Ectodermal cell (in vitro differentiated cells): ENCODE data around the gene TMCO1.
"Not testable (repeated sequence)": the region's sequence is repeated elsewhere in the genome, so short reads cannot be mapped to it uniquely, and the experiment has no call there.

ENCODE experiments used
- H3K27ac ChIP-seq: 2 replicates; pipeline ENCODE4 v1.7.0; 2013; ENCODE audit warnings: mild to moderate bottlenecking, low read depth, low read length; ENCODE audit not compliant: insufficient read depth, poor library complexity, severe bottlenecking
- H3K27me3 ChIP-seq: 2 replicates; pipeline ENCODE4 v1.7.0; 2013; ENCODE audit warnings: mild to moderate bottlenecking, low read length; ENCODE audit not compliant: insufficient read depth, control insufficient read depth, poor library complexity, severe bottlenecking
- H3K36me3 ChIP-seq: one replicate; pipeline ENCODE4 v1.7.0; 2013; ENCODE audit warnings: low read length; ENCODE audit not compliant: control insufficient read depth, insufficient read depth
- H3K4me1 ChIP-seq: one replicate; pipeline ENCODE4 v1.7.0; 2013; ENCODE audit warnings: low read length; ENCODE audit not compliant: control insufficient read depth, insufficient read depth
- H3K4me3 ChIP-seq: 2 replicates; pipeline ENCODE4 v1.7.0; 2013; ENCODE audit warnings: low read depth, low read length, control low read depth; ENCODE audit not compliant: insufficient read depth
- H3K9me3 ChIP-seq: 2 replicates; pipeline ENCODE4 v1.7.0; 2013; ENCODE audit warnings: mild to moderate bottlenecking, low read length, moderate library complexity; ENCODE audit not compliant: control insufficient read depth
- WGBS, 2 experiments: methylation state at CpG; one replicate each; pipeline ENCODE4 v1.1.7; 2013; ENCODE audit warnings: missing lambda C conversion rate in 2 of 2; 5-methylcytosine and 5-hydroxymethylcytosine counted together

The TMCO1 gene

GRCh38 chr1:165688046-165688445 is 80.6 kb downstream of the TMCO1 start:
- Histone ChIP-seq H3K27ac (no peak overlapping the region), H3K9me3 (no peaks in the 10 kb centered on the region), H3K4me3 (no peak overlapping the region), H3K36me3 (no peaks in the 10 kb centered on the region), H3K27me3 (no peaks in the 10 kb centered on the region), H3K4me1 (no peaks in the 10 kb centered on the region)
- 96 to 99% methylated on average over 5 of the region's 5 CpGs for WGBS, 2 experiments

GRCh38 chr1:165686971-165687433 is 81.7 kb downstream of the TMCO1 start:
- Histone ChIP-seq H3K4me3 (no peak overlapping the region), H3K36me3 (peaks cover 2% of the 10 kb centered on the region), H3K27me3 (no peaks in the 10 kb centered on the region), H3K27ac (no peak overlapping the region), H3K4me1 (no peaks in the 10 kb centered on the region), H3K9me3 (no peaks in the 10 kb centered on the region)
- WGBS, 2 experiments, result 100% methylated on average over 1 of the region's 2 CpGs; no CpG with 5 or more reads in 1 of the 2 experiments

- H3K9me3 ChIP-seq, result no peaks in the 10 kb centered on the region
- no peak overlapping the region for H3K27ac ChIP-seq
- H3K4me3 ChIP-seq, result no peak overlapping the region
- H3K36me3 ChIP-seq, result peaks cover 3% of the 10 kb centered on the region
- WGBS, 2 experiments, result 76 to 86% methylated on average over 5 to 6 of the region's 6 CpGs
- H3K27me3 ChIP-seq, result no peaks in the 10 kb centered on the region
- no peaks in the 10 kb centered on the region for H3K4me1 ChIP-seq
These were observed 82.3 kb downstream of the TMCO1 start for GRCh38 chr1:165686121-165686970.

GRCh38 chr1:165683848-165684485 is 84.7 kb downstream of the TMCO1 start:
- Histone ChIP-seq H3K9me3 (no peaks in the 10 kb centered on the region), H3K36me3 (peaks cover 5% of the 10 kb centered on the region), H3K27ac (no peak overlapping the region), H3K4me3 (no peak overlapping the region), H3K27me3 (no peaks in the 10 kb centered on the region), H3K4me1 (no peaks in the 10 kb centered on the region)
- 100% methylated on average over 1 of the region's 1 CpG for WGBS, 2 experiments

- not testable (repeated sequence) for H3K9me3 ChIP-seq, H3K27ac ChIP-seq, H3K4me1 ChIP-seq, H3K4me3 ChIP-seq, H3K27me3 ChIP-seq
- 80 to 95% methylated on average over 4 of the region's 4 CpGs for WGBS, 2 experiments
- H3K36me3 ChIP-seq, result peaks cover 14% of the 10 kb centered on the region
These were observed 87.9 kb downstream of the TMCO1 start for GRCh38 chr1:165680773-165681172.

GRCh38 chr1:165680303-165680702 is 88.4 kb downstream of the TMCO1 start:
- Histone ChIP-seq H3K36me3 (peaks cover 18% of the 10 kb centered on the region), H3K9me3 (no peaks in the 10 kb centered on the region), H3K27ac (no peak overlapping the region), H3K27me3 (no peaks in the 10 kb centered on the region), H3K4me1 (no peaks in the 10 kb centered on the region), H3K4me3 (no peak overlapping the region)
- 92 to 94% methylated on average over 2 of the region's 2 CpGs for WGBS, 2 experiments

- Histone ChIP-seq H3K27ac (no peak overlapping the region), H3K4me3 (no peak overlapping the region), H3K36me3 (peaks cover 18% of the 10 kb centered on the region), H3K4me1 (no peaks in the 10 kb centered on the region), H3K27me3 (no peaks in the 10 kb centered on the region), H3K9me3 (no peaks in the 10 kb centered on the region)
- WGBS, 2 experiments, result 100% methylated on average over 1 of the region's 1 CpG
These were observed 89.2 kb downstream of the TMCO1 start for GRCh38 chr1:165679282-165680036.

- Histone ChIP-seq H3K4me1 (no peaks in the 10 kb centered on the region), H3K36me3 (peaks cover 18% of the 10 kb centered on the region), H3K9me3 (no peaks in the 10 kb centered on the region), H3K27me3 (no peaks in the 10 kb centered on the region), H3K27ac (no peak overlapping the region), H3K4me3 (no peak overlapping the region)
- WGBS, 2 experiments, result 0 to 2% methylated on average over 1 of the region's 2 CpGs
These were observed 90.2 kb downstream of the TMCO1 start for GRCh38 chr1:165678509-165678908.
